Colonic mucosa (tissue), 4 donors: Measurements from ENCODE around the gene HNRNPCL4. TPM values are rescaled to one million over a fixed set of nuclear protein-coding genes. Genes with fewer than 3 reads are reported as not detected.
"Not testable (repeated sequence)": the region's sequence is repeated elsewhere in the genome, so short reads cannot be mapped to it uniquely, and the experiment has no call there.

Experiments used
- DNase-seq: peaks from one replicate; pipeline ENCODE4 v3.0.0-alpha.2; 2020
- H3K27ac ChIP-seq: fragments of 200-600 bp; one replicate; pipeline ENCODE4 v1.8.0; 2021
- H3K27me3 ChIP-seq: fragments of 200-600 bp; one replicate; pipeline ENCODE4 v1.8.0; 2021
- H3K36me3 ChIP-seq: fragments of 200-600 bp; one replicate; pipeline ENCODE4 v1.8.0; 2021
- H3K4me1 ChIP-seq: fragments of 200-600 bp; one replicate; pipeline ENCODE4 v1.8.0; 2021; ENCODE audit warnings: mild to moderate bottlenecking
- H3K4me3 ChIP-seq: fragments of 200-600 bp; one replicate; pipeline ENCODE4 v1.8.0; 2021
- H3K9ac ChIP-seq, 2 donors: one replicate each; pipeline ENCODE4 v1.7.0; 2013; ENCODE audit warnings: control low read depth in 2 of 2, low read depth in 2 of 2, low read length in 2 of 2
- H3K9me3 ChIP-seq: fragments of 200-600 bp; one replicate; pipeline ENCODE4 v1.8.0; 2021
- intact Hi-C: fragments of 100-400 bp; cut with DNase I; formaldehyde crosslinking; loops from one replicate; pipeline ENCODE4 v1.14.1; 2022
- total RNA-seq, 2 donors: library from RNA; stranded (reverse); fragmentation: NEBNext Ultra II Directional in 1 of 2; extraction: Animal tissue kit (Norgen Biotek cat#: 25700) in 1 of 2; gene quantifications; one replicate each; pipeline ENCODE4 v1.2.1, GENCODE V29; 2021
- donor health status: healthy.
- donor health status: DM: no; HTN: no; CAD: no.
- donor health status: DM: no; HTN: no; CAD: no.

The HNRNPCL4 gene
- not detected for total RNA-seq

GRCh38 chr1:13165531-13165930 lies at the start of gene HNRNPCL4:
HNRNPCL4 (minus strand) TSS chr1:13165631; CDS start chr1:13165467, 164 bp downstream.
- H3K4me1 ChIP-seq, H3K27me3 ChIP-seq, H3K27ac ChIP-seq, H3K9me3 ChIP-seq, H3K36me3 ChIP-seq, H3K4me3 ChIP-seq, H3K9ac ChIP-seq, intact Hi-C loops, DNase-seq: not testable (repeated sequence)

- H3K9ac ChIP-seq, intact Hi-C loops, H3K27me3 ChIP-seq, H3K27ac ChIP-seq, DNase-seq, H3K9me3 ChIP-seq, H3K4me3 ChIP-seq, H3K4me1 ChIP-seq, H3K36me3 ChIP-seq: not testable (repeated sequence)
Measured at GRCh38 chr1:13208712-13209111, 43.3 kb upstream of the HNRNPCL4 start.

- H3K9me3 ChIP-seq, intact Hi-C loops, H3K27me3 ChIP-seq, H3K9ac ChIP-seq, H3K4me3 ChIP-seq, DNase-seq, H3K36me3 ChIP-seq, H3K4me1 ChIP-seq, H3K27ac ChIP-seq: not testable (repeated sequence)
Measured at GRCh38 chr1:13201309-13201708, 35.9 kb upstream of the HNRNPCL4 start, which contains the start of gene PRAMEF13. PRAMEF13 (minus strand) TSS chr1:13201409; CDS start chr1:13199589, 1,820 bp downstream.

GRCh38 chr1:13171548-13171947 lies 6.1 kb upstream of the HNRNPCL4 start, which contains the start of gene PRAMEF9:
PRAMEF9 (plus strand) TSS chr1:13171848; CDS start chr1:13175281, 3,433 bp downstream.
- H3K9ac ChIP-seq, H3K36me3 ChIP-seq, intact Hi-C loops, H3K4me3 ChIP-seq, DNase-seq, H3K27me3 ChIP-seq, H3K9me3 ChIP-seq, H3K4me1 ChIP-seq, H3K27ac ChIP-seq: not testable (repeated sequence)

- DNase-seq, H3K9ac ChIP-seq, intact Hi-C loops, H3K27ac ChIP-seq, H3K36me3 ChIP-seq, H3K9me3 ChIP-seq, H3K27me3 ChIP-seq, H3K4me1 ChIP-seq, H3K4me3 ChIP-seq: not testable (repeated sequence)
Measured at GRCh38 chr1:13155909-13156308, 9.5 kb downstream of the HNRNPCL4 start, which contains the start of gene PRAMEF26. PRAMEF26 (minus strand) TSS chr1:13156009; CDS start chr1:13153095, 2,914 bp downstream.

- H3K27me3 ChIP-seq, H3K9ac ChIP-seq, H3K4me3 ChIP-seq, DNase-seq, H3K27ac ChIP-seq, H3K4me1 ChIP-seq, intact Hi-C loops, H3K9me3 ChIP-seq, H3K36me3 ChIP-seq: not testable (repeated sequence)
Measured at GRCh38 chr1:13116754-13117153, 48.7 kb downstream of the HNRNPCL4 start, which contains the start of gene HNRNPCL2. HNRNPCL2 (minus strand) TSS chr1:13116854; CDS start chr1:13116400, 454 bp downstream.

Other genes starting within 250 kb of the HNRNPCL4 start
- not detected for gene PRAMEF7, start 249.0 kb downstream of the HNRNPCL4 start, total RNA-seq
- not detected for gene PRAMEF6, start 218.1 kb downstream of the HNRNPCL4 start, total RNA-seq
- not detected for gene PRAMEF27, start 109.1 kb downstream of the HNRNPCL4 start, total RNA-seq
- gene HNRNPCL3, start 104.9 kb downstream of the HNRNPCL4 start, total RNA-seq: not detected
- gene PRAMEF25, start 94.9 kb downstream of the HNRNPCL4 start, total RNA-seq: not detected
- not detected for gene HNRNPCL2, start 48.8 kb downstream of the HNRNPCL4 start, total RNA-seq
- not detected for gene PRAMEF26, start 9.6 kb downstream of the HNRNPCL4 start, total RNA-seq
- not detected for gene PRAMEF9, start 6.2 kb upstream of the HNRNPCL4 start, total RNA-seq
- gene PRAMEF13, start 35.8 kb upstream of the HNRNPCL4 start, total RNA-seq: not detected
- gene PRAMEF18, start 60.5 kb upstream of the HNRNPCL4 start, total RNA-seq: not detected
- gene PRAMEF5, start 88.6 kb upstream of the HNRNPCL4 start, total RNA-seq: not detected
- gene PRAMEF8, start 119.5 kb upstream of the HNRNPCL4 start, total RNA-seq: not detected
- not detected for gene PRAMEF33, start 137.9 kb upstream of the HNRNPCL4 start, total RNA-seq
- not detected for gene PRAMEF15, start 149.9 kb upstream of the HNRNPCL4 start, total RNA-seq
- not detected for gene PRAMEF14, start 181.5 kb upstream of the HNRNPCL4 start, total RNA-seq
- not detected for gene PRAMEF19, start 206.3 kb upstream of the HNRNPCL4 start, total RNA-seq
- not detected for gene PRAMEF17, start 224.0 kb upstream of the HNRNPCL4 start, total RNA-seq
- not detected for gene PRAMEF20, start 244.8 kb upstream of the HNRNPCL4 start, total RNA-seq